Keratinocyte (primary cell): ENCODE measurements around the gene CRYL1.

Source experiments
- CTCF ChIP-seq, 3 experiments: IDR thresholded peaks in 1 of 3; conservative IDR thresholded peaks in 1 of 3; optimal IDR thresholded peaks in 1 of 3; 2 replicates in 2 of 3; 3 replicates in 1 of 3; pipeline versions ENCODE3 to v1.5.1; 2011; ENCODE audit warnings: low read length in 3 of 3, mild to moderate bottlenecking in 3 of 3, moderate library complexity in 2 of 3, control low read depth in 1 of 3, inconsistent platforms in 1 of 3; ENCODE audit not compliant: insufficient read depth in 2 of 3; ENCODE audit errors: extremely low read depth in 1 of 3
- EZH2 ChIP-seq: IDR thresholded peaks from one replicate; pipeline ENCODE4 v1.6.1; 2012; ENCODE audit warnings: inconsistent platforms, mild to moderate bottlenecking, low read length, moderate library complexity

- TF ChIP-seq CTCF (optimal IDR thresholded peaks at IDR 0.05 in 1 of 3, IDR thresholded peaks at IDR 0.05 in 1 of 3, conservative IDR thresholded peaks at IDR 0.05 in 1 of 3; ENCODE audit: extremely low read depth in 1 of 3, insufficient read depth in 2 of 3, low read length in 3 of 3), result no peak
- no peak for TF ChIP-seq EZH2
Measured at GRCh38 chr13:20456737-20457136, 68.9 kb downstream of the CRYL1 start.
